Measurements from ENCODE around the gene ZNF611.
"Not testable (repeated sequence)": the region's sequence is repeated elsewhere in the genome, so short reads cannot be mapped to it uniquely, and the experiment has no call there.

ZNF611 gene

DNA sequence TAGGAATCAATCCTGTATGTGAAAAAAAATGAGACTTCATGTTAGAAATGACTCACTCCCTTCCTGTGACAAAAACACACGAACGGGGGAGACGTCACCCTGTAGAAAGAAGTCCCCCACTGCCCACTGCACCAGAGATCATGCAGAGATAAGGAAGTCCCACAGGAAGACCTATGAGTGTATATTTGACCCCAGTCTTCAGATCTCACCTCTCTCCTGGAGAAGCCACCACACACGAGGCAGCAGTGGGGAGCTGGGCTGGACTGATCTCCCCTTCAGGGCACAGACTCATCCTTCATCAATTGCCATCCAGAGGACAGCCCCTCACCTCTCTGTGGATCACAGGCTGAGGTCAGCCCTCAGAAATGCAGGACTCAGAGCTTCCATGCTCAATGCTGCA is 18.9 kb downstream of the ZNF611 start:
- not testable (repeated sequence) for DNase-seq

DNA sequence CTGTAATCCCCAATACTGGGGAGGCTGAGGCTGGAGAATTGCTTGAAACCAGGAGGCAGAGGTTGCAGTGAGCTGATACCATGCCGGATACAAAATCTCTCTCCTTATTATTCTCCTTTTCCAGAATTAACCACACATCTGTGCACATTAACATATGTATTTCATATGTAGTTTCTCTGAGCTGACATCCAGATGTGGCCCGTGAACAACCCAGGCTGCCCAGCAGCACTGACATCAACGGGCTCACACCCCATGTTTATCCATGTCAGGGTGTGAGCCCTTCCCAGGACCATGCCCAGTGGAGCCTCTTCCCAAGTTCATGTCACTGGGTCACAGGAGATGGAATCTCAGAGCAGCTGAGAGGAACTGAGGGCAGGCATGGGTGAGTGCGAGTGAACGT is 19.5 kb downstream of the ZNF611 start:
- not testable (repeated sequence) for DNase-seq

DNA sequence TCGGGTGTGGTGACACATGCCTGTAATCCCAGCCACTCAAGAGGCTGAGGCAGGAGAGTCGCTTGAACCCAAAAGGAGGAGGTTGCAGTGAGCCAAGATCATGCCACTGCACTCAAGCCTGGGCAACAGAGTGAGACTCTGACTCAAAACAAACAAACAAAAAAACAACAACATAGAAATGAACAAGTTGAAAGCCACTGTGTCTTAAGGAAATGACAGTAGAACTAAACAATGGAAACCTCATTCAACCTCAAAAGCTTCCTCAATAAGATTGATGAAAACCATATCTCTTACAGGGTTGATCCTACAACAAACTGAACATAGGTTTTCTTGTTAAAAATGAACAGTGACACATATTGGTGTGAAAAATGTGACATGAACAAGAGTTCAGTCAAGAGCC is 21.8 kb downstream of the ZNF611 start:
- DNase-seq: not testable (repeated sequence)

DNA sequence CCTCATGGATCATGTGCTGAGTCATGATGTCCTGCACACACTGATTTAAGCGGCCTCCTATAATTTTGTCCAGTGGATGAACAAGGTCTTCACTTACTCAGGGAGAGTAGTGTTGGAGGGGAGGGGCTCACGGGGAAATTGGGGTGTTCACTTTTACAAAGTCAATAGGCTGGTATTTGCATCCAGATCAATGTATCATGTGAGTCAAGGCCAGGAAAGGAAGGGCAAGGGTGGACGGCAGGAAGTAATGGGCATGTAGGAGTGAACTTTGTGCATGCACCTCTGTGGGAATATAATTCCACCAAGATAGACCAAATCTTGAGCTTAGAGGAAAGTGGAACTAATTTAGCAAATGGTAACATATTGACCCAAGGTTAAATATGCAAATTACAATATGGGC is 23.2 kb downstream of the ZNF611 start:
- not testable (repeated sequence) for DNase-seq

DNA sequence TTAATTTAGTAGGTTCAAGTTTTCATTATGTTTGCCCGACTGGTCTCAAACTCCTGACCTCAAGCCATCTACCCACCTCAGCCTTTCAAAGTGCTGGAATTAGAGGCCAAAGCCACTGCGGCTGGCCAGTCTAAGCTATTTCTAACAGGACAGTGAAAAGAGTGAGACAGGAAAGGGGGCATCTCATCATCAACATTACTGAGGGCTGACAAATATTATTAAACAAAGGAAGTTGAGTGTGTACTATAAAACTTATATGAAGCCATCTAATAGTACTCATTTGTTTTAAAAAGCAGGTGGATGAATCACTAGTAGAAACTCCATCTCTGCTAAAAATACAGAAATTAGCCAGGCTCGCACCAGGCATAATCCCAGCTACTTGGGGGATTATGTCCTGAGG is 24.3 kb downstream of the ZNF611 start:
- no peak for DNase-seq

DNA sequence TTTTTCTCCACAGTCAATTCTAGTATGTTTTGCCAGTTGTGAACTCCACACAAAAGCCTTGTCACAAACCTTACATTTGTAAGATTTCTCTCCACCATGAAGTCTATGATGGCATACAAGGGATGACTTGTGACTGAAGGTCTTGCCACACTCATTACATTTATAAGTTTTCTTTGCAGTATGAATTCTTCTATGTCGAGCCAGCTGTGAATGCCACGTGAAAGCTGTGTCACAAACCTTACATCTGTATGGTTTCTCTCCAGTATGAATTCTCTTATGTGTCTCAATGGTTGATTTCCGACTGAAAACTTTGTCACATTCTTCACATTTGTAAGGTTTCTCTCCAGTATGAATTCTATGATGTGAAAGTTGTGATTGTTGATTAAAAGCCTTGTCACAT is 29.2 kb downstream of the ZNF611 start:
- DNase-seq: not testable (repeated sequence)

DNA sequence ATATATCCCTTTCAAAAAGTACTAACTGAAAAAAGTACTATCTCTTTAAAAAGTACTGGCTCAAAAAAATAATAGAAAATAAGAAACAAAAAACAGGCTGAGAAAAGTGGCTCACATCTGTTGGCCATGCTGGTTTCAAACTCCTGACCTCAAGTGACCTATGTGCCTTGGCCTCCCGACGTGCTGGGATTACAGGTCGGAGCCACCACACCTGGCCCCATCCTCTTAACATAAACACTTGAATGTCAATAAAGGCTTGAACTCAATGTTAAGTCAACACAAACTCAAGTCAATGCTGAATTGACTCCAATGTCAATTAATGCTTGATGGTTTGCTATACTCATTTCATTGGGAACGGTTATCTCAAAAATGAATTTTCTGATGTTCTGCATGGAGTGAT is 30.9 kb downstream of the ZNF611 start:
- no peak for DNase-seq

DNA sequence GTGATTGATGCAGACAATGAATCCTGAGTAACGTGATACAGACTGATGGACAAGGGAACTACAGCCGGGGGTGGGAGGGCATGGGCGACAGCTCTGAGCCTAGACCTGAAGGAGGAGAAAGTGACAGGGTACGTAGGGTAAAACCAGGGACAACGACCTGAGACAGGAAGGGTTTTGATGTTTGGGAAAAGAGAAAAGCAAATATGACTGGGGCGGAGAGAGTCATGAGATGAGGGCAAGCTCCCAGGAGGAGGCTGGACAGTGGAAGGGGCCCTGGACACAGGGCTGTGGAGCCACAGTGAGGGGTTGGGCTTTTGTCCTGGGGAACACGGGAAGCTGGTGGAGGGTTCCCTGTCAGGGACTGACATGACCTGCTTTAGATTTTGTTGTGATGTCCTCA is 34.2 kb downstream of the ZNF611 start:
- DNase-seq: no peak

DNA sequence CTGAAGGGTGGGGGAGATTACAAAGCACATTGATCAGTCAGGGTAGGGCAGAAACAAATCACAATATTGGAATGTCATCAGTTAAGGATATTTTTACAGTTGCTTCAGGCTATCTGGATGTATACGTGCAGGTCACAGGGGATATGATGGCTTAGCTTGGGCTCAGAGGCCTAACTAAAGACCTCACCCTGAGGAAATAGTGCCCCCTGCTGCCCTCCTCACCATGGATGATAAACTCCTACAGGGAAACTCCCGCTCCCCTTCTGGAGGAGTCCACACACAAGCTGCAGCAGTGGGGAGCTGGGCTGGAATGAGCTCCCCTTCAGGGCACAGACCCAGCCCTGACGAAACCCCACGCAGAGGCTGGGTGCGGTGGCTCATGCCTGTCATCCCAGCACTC is 35.3 kb downstream of the ZNF611 start:
- DNase-seq: not testable (repeated sequence)

DNA sequence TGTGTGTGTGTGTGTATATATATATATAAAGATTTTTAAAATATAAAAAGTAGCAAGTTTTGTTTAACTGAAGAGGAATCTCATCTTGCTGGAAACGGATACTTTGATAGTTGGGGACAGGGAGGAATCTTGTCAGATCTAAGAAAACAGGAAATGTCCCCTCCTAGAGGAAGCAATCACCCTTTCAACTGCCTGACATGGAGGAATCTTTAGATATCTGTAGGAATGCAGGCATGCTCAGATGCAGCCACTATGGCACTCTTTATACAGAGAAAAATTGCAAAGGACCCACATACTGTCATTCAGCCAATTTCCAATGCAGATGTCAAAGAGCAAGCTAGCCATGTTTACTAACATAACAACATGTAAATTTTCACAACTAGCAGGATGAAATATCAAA is 38.8 kb downstream of the ZNF611 start:
- no peak for DNase-seq

DNA sequence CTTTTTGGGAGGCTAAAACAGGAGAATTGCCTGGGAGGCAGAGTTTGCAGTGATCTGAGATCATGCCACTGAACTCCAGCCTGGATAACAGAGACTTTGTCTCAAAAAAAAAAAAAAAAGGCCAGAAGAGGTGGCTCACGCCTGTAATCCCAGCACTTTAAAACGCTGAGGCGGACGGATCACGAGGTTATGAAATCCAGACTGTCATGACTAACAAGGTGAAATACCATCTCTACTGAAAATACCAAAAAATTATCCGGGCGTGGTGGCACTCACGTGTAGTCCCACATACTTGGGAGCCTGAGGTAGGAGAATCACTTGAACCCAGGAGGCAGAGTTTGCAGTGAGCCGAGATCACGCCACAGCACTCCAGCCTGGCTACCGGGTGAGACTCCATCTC is 39.9 kb downstream of the ZNF611 start:
- DNase-seq: no peak

DNA sequence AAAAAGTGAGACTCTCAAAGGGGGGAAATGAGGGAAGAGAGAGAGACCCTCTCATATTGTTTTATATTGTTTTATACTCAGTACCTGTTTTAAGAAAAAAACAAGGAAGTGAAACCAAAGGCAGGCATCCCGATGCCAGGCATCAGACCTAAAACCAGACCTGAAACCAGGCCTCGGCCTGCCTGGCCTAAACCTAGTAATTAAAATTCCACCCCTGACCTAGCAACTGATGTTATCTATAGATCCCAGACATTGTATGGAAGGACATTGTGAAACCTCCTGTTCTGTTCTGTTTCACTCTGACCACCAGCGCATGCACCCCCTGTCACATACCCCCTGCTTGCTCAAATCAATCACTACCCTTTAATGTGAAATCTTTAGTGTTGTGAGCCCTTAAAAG is 40.6 kb downstream of the ZNF611 start:
- DNase-seq: not testable (repeated sequence)

DNA sequence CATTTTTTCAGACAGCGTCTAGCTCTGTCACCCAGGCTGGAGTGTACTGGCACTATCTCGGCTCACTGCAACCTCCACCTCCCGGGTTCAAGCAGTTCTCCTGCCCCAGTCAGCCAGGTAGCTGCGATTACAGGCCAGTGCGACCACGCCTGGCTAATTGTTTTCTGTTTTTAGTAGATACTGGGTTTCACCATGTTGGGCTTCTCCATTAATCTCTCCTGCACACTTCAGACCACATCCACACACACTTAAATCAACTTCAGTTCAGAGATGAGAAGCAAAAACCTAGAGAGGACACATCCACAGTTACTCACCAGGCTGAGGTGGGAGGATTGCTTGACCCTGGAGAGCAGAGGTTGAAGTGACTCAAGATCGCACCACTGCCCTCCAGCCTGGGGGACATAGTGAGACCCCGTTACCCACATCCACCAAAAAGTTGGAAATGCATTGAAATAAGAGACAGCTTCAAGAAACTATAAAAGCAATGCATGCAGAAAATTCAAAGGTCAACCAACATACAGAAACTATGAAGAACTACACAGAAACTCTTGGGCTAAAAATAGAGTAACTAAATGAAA is 42.3 kb downstream of the ZNF611 start:
- DNase-seq: no peak

DNA sequence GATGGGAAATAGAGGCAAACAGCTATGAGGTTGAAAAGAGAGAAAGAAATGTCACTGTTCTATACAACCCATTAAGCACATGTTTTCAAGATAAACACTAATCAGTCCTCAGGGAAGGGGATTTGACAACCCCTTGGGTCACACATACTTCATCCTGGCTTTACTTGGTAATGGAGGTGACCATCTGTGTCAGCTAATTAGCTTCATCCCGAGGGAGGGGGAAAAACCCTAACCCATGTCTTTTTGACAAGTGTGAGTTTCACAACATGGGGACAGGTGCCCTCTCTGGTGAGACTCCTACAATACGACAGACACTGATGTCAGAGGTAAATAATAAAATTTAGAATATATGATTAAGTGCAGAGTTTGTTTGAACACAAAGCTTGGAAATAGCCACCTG is 43.1 kb downstream of the ZNF611 start:
- DNase-seq: no peak

DNA sequence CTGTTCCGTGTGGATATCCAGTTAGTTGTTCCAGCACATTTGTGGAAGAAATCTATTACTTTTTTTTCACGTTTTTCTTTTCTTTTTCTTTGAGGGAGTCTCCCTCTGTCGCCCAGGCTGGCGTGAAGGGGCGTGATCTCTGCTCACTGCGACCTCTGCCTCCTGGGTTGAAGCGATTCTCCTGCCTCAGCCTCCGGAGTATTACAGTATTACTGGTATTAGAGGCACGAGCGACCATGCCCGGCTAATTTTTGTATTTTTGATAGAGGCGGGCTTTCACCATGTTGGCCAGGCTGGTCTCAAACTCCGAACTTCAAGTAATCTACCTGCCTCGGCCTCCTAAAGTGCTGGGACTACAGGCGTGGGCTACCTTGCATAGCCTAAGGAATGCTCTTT is 43.6 kb downstream of the ZNF611 start:
- no peak for DNase-seq

DNA sequence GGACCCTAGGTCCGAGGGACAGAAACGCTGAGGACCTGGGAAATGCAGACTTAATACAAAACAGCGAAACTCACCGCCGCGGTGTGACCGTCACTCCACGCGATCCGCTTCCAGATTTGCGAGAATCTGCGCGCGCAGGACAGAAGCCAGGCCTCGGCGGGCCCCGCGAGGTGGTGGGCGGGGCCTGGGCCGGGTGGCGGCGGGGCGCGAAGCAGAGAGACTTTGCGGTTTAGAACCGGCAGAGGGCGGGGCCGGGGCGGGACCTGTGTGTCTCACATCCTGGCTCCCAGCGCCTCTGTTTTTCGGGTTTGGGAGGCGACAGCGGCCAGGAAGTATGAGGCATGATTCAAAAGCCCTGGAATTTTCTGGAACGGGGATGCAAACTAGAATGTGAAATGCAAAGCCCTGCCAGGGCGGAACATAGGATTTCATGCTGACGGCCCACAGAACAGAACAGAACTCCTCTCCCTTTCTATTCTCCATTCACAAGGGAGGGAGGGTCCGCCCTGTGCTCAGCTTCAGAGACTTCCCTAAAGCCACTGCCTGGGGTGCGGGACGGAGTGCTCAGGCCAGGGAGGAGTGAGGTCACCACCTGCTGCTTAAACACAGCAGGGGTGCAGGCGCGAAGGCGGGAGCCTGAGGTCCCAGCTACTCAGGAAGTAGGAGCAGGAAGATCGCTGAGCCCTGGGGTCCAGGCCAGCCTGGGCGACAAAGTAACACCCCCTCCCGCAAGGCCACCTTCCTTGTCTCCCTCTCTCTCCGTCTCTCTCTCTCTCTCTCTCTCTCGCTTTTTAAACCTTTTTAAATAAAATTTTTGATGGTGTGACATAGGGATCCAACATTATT is 44.3 kb downstream of the ZNF611 start:
- DNase-seq: no peak

DNA sequence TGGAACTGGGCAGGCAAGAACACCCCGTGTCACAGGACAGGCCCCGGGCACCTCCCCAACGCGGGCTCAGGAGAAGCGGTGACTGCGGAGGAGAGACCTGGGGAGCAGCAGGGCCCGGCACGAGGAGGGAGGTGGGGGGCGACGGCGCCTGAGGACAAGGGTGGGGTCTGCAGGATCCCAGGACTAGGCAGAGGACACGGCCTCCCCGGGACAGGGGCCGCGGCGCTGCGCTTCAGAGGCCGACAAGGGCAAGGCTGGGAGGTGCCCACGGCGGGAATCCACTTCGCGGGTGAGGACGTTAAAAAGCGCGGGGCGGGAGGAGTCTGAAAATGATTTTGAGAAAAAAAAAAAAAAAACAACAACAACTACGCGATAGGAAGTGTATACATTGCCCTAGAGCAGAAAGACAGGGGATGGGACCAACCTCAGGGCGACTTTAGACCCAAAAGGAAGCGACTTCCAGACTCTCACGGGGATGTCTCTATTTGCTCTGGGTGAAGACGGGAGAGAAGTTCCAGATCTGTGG is 44.9 kb downstream of the ZNF611 start:
- DNase-seq: no peak

DNA sequence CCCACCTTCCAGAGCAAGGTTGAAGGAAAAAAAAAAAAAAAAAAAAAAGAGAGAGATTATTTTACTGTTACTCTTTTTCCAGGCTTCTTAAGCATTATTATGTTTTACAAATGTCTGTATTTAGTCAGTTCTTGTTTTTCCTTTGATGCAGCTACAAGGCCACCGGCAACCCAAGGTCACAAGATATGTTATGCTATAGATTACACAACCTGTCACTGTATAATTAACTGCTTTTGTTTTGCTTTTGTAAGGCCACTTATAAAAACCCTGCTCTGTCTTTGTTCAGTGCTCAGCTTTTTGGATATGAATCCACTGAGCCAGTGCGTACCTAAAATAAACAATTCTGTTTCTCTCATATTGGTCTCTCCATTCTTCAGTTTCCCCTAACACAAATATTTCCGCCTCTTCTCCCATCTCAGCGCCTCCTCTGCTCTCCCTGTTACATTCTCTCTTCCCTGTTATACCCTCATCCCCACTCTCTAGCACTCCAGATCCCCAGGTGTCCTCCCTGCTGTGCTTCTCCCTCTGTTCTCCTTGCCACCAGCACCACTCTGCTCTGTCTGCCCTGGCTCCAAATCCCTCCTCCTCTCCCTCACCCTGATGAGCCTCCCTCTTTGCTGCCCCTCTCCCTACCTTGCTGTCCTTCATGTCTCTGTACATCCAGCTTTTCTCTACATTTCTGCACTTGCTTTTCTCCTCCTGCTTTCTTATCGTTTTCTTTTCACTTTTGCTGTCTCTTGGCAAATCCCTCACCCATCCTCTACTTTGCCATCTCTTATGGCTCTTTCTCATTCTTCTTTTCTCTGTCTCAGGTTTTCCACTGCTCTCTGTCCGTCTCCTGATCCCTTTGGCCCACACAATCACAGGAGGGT is 45.7 kb downstream of the ZNF611 start:
- not testable (repeated sequence) for DNase-seq

DNA sequence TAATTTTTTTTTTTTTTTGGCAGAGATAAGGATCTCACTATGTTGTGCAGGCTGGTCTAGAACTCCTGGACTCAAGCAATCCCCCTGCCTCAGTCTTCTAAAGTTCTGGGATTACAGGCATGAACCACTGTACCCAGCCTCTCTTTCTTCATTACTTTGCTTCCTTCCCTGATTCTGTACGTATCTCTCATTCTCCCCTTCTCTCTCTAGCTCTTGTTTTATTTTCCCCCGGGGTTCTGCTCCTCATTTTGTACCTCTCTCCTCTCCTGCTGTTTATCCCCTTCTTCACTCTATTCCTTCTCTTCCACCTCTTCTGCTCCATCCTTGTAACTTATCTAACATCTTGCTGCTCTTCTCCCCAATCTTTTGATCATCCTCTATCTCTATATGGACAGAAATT is 46.5 kb downstream of the ZNF611 start:
- DNase-seq: no peak

DNA sequence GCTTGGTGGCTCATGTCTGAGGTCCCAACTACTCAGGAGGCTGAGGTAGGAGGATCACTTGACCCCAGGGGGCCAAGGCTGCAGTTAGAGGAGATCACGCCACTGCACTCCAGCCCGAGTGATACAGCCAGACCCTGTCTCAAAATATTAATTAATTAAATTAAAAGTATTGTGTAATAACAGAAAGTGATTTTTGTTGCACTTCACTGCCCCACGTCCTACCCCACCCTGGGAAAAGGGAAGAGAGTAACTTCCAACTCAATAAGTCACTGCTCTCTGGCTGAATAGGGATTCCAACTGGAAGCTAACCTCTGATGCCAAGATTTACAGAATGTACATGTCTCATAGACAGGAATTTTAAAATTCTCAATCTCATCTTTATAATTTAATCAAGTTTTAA is 47.2 kb downstream of the ZNF611 start:
- DNase-seq: no peak

DNA sequence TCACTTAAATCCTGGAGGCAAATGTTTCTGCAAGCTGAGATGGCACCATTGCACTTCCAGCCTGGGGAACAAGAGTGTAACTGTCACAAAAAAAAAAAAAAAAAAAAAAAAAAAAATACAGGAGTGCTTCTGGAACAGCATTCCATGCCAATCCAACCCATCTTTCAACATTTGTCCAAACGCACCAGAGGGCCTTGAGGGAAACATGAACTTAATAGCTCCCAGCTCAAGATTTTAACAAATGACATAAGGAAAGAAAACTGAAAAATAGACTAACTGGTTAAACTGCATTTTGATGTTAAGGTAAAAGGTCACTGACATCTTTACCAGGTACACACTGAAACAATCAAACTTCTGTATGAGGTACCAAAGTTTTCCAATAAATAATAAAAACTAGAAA is 49.0 kb downstream of the ZNF611 start:
- no peak for DNase-seq

DNA sequence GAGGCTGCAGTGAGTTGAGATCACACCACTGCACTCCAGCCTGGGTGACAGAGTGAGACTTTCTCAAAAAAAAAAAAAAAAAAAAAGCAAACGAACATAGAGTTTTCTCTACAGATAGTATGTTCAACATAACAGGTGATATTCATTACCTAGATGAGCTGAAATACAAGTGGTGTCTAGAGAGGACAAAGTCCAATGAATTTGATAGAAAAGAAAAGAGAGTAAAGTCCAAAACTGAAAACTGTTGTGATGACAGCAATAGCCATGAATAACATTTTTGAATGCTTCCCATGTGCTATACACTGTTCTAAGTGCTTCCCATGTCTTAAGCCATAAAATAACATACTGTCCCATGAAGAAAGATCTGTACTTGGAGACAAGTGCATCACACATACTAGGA is 53.6 kb downstream of the ZNF611 start:
- not testable (repeated sequence) for DNase-seq

DNA sequence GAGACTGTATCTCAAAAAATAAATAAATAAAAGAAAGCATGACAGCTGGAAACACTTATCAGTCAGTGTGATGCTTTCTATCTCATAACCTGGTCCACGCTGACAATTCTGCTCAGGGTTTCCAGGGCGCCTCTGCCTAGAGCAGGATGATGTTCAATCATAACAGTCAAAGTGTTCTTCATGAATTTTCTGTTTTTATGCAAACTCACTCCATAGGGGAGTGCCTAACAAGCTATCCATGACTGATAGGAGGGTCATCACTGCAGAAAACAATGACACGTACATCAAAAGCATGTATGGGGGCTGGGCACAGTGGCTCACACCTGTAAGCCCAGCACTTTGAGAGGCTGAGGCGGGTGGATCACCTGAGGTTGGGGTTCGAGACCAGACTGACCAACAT is 55.2 kb downstream of the ZNF611 start:
- no peak for DNase-seq

DNA sequence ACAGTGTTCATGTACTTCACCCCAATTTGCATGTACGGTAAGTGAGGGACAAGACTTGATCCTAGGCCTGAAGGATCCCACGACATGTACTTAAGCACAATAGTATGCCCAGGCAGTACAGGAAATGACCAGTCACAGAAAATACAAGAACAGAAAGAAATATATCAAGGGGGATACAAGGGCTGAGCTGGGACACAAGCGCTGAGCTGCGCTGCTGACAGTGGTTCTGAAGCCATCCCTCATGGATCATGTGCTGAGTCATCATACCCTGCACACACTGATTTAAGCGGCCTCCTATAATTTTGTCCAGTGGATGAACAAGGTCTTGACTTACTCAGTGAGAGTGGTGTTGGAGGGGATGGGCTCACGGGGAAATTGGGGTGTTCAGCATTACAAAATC is 59.6 kb downstream of the ZNF611 start:
- DNase-seq: not testable (repeated sequence)
